AG04450 (cell line): Measurements from ENCODE around the gene NMS. TPM values are rescaled to one million over a fixed set of nuclear protein-coding genes. Genes with fewer than 3 reads are reported as not detected.

ENCODE experiments used
- CTCF ChIA-PET: fragments of 300-600, 350-600 bp; formaldehyde crosslinking; extraction: SDS; loops from one replicate; lab custom pipeline; 2022; ENCODE audit warnings: antibody characterized with exemption, inconsistent platforms; lab: Charles Lee
- POLR2A ChIA-PET: fragments of 350-600 bp; formaldehyde crosslinking; extraction: SDS; loops from one replicate; lab custom pipeline; 2021; ENCODE audit warnings: antibody characterized with exemption, inconsistent platforms; lab: Yijun Ruan, JAX
- DNase-seq: peaks from one replicate; pipeline ENCODE4 v3.0.0-alpha.2; 2011; ENCODE audit warnings: low read depth, low spot score
- H3K27ac ChIP-seq: one replicate; pipeline ENCODE4 v1.5.1; 2012; ENCODE audit warnings: low read depth, low read length, control low read depth
- H3K27me3 ChIP-seq: one replicate; pipeline ENCODE4 v1.6.0; 2012; ENCODE audit warnings: low read length; ENCODE audit not compliant: control insufficient read depth, insufficient read depth
- H3K4me3 ChIP-seq: 2 replicates; pipeline ENCODE4 v1.5.1; 2011; ENCODE audit warnings: mild to moderate bottlenecking, low read depth, low read length, control low read depth
- H3K9me3 ChIP-seq: 2 replicates; pipeline ENCODE4 v1.5.1; 2012; ENCODE audit warnings: low read length; ENCODE audit not compliant: control insufficient read depth, insufficient read depth
- CTCF ChIP-seq: IDR thresholded peaks from 2 replicates; pipeline ENCODE4 v1.5.1; 2011; ENCODE audit warnings: low read depth, low read length, control low read depth, inconsistent platforms
- polyA plus RNA-seq: library from polyadenylated mRNA; depleted of rRNA; stranded (reverse); fragments of >200 nt; gene quantifications from 2 replicates; pipeline ENCODE4 v1.2.3, GENCODE V29; 2011

The NMS gene
- polyA plus RNA-seq, 1 experiment = not detected

GRCh38 chr2:100427627-100428258 is 42.5 kb upstream of the NMS start:
- DNase-seq = no peak
- ChIA-PET CTCF (interaction anchor here (1.0 kb wide), 2 partner anchors 9 to 28 kb away, joined by 5 read pairs; no protein-coding TSS in a partner anchor), POLR2A (no interaction called here)
- TF ChIP-seq CTCF = peak; percentile 48
- Histone ChIP-seq H3K27me3 (peaks cover 13% of the 10 kb centered on the region), H3K27ac (no peak overlapping the region), H3K9me3 (no peaks in the 10 kb centered on the region; the same call in 1 of the 2 replicates), H3K4me3 (no peak overlapping the region)

- no peak for TF ChIP-seq CTCF
These were observed 40.6 kb upstream of the NMS start for GRCh38 chr2:100429726-100430125.

GRCh38 chr2:100437751-100438150 is 32.5 kb upstream of the NMS start:
- ChIA-PET POLR2A (no interaction called here), CTCF (no interaction called here)
- Histone ChIP-seq H3K27me3 (peaks cover 2% of the 10 kb centered on the region), H3K9me3 (no peaks in the 10 kb centered on the region), H3K4me3 (no peak overlapping the region), H3K27ac (no peak overlapping the region)
- TF ChIP-seq CTCF = no peak
- no peak for DNase-seq

More at GRCh38 chr2:100429726-100430125, 40.6 kb upstream of the NMS start:
- ChIA-PET CTCF (no interaction called here), POLR2A (no interaction called here)
- no peaks in the 10 kb centered on the region for H3K9me3 ChIP-seq
- no peak overlapping the region for H3K4me3 ChIP-seq
- no peak for DNase-seq
- peaks cover 13% of the 10 kb centered on the region for H3K27me3 ChIP-seq
- no peak overlapping the region for H3K27ac ChIP-seq

- TF ChIP-seq CTCF = no peak
- Histone ChIP-seq H3K27me3 (peaks cover 4% of the 10 kb centered on the region), H3K4me3 (no peak overlapping the region), H3K9me3 (no peaks in the 10 kb centered on the region), H3K27ac (no peak overlapping the region)
- no peak for DNase-seq
- POLR2A ChIA-PET = no interaction called here
- CTCF ChIA-PET = no interaction called here
These were observed 23.6 kb upstream of the NMS start for GRCh38 chr2:100446696-100447095.

- H3K27ac ChIP-seq = no peak overlapping the region
- CTCF ChIA-PET = no interaction called here
- H3K9me3 ChIP-seq = no peaks in the 10 kb centered on the region
- H3K4me3 ChIP-seq = no peak overlapping the region
- DNase-seq = no peak
- H3K27me3 ChIP-seq = peaks cover 2% of the 10 kb centered on the region
- TF ChIP-seq CTCF = no peak
- POLR2A ChIA-PET = no interaction called here
These were observed 19.2 kb upstream of the NMS start for GRCh38 chr2:100451092-100451491.
